CD4-positive, CD25-positive, alpha-beta regulatory T cell (primary cell): ENCODE results near the gene OLIG1. TPM values are rescaled to one million over a fixed set of nuclear protein-coding genes. Genes with fewer than 3 reads are reported as not detected.

Experiments
- ATAC-seq, 2 donors: fragments of 150-1000 bp; cut with Tn5 transposase; one replicate each; pipeline ENCODE4 v1.10.0; 2021; ENCODE audit warnings: low read depth in 2 of 2, moderate number of reproducible peaks in 2 of 2, moderate library complexity in 1 of 2
- DNase-seq, 3 donors: peaks; one replicate each; pipeline versions ENCODE4 v3.0.0 to v3.0.0-alpha.2; 2012 to 2022; ENCODE audit warnings: mixed read lengths in 1 of 3
- H3K27ac ChIP-seq: one replicate; pipeline ENCODE4 v1.7.0; 2013; ENCODE audit warnings: mild to moderate bottlenecking, low read length; ENCODE audit not compliant: insufficient read depth, poor library complexity, severe bottlenecking
- H3K27me3 ChIP-seq: one replicate; pipeline ENCODE4 v1.7.0; 2013; ENCODE audit warnings: low read length; ENCODE audit not compliant: control insufficient read depth, insufficient read depth
- H3K36me3 ChIP-seq: one replicate; pipeline ENCODE4 v1.7.0; 2013; ENCODE audit warnings: mild to moderate bottlenecking, low read length, moderate library complexity; ENCODE audit not compliant: control insufficient read depth, insufficient read depth
- H3K4me1 ChIP-seq: 2 replicates; pipeline ENCODE4 v1.7.0; 2013; ENCODE audit warnings: mild to moderate bottlenecking, low read length; ENCODE audit not compliant: insufficient read depth, control insufficient read depth, poor library complexity, severe bottlenecking
- H3K4me3 ChIP-seq: one replicate; pipeline ENCODE4 v1.7.0; 2013; ENCODE audit warnings: low read depth, mild to moderate bottlenecking, low read length, moderate library complexity
- H3K9me3 ChIP-seq, 2 experiments: 1 replicate in 1 of 2; 2 replicates in 1 of 2; pipeline ENCODE4 v1.7.0; 2013; ENCODE audit warnings: low read length in 2 of 2, mild to moderate bottlenecking in 1 of 2, moderate library complexity in 1 of 2; ENCODE audit not compliant: control insufficient read depth in 2 of 2
- H3K27ac Mint-ChIP-seq, 3 donors: one replicate each; pipeline ENCODE4 v1.8.0; 2020 to 2022; ENCODE audit warnings: mild to moderate bottlenecking in 3 of 3, mixed read lengths in 3 of 3, moderate library complexity in 2 of 3
- H3K27me3 Mint-ChIP-seq: one replicate; pipeline ENCODE4 v1.8.0; 2022; ENCODE audit warnings: mild to moderate bottlenecking, mixed read lengths
- H3K36me3 Mint-ChIP-seq: one replicate; pipeline ENCODE4 v1.8.0; 2020; ENCODE audit warnings: mixed read lengths
- H3K4me1 Mint-ChIP-seq, 4 donors: one replicate each; pipeline ENCODE4 v1.8.0; 2020 to 2022; ENCODE audit warnings: mixed read lengths in 4 of 4, mild to moderate bottlenecking in 1 of 4
- H3K4me3 Mint-ChIP-seq, 4 donors: one replicate each; pipeline ENCODE4 v1.8.0; 2020 to 2022; ENCODE audit warnings: mild to moderate bottlenecking in 4 of 4, mixed read lengths in 4 of 4, moderate library complexity in 3 of 4
- H3K9me3 Mint-ChIP-seq, 7 donors: one replicate each; pipeline ENCODE4 v1.8.0; 2020 to 2022; ENCODE audit warnings: mixed read lengths in 7 of 7, mild to moderate bottlenecking in 3 of 7, moderate library complexity in 2 of 7
- polyA plus RNA-seq, 4 donors: library from polyadenylated mRNA; unstranded; fragments of 300-500 nt; fragmentation: Illumina TruSeq; gene quantifications; one replicate each; pipeline ENCODE4 v1.2.3, GENCODE V29; 2021
- total RNA-seq: library from RNA; stranded (reverse); gene quantifications from one replicate; pipeline ENCODE4 v1.2.3, GENCODE V29; 2022

OLIG1 gene
- total and polyA plus RNA-seq, 5 donors from 2014 or later: not detected

DNA sequence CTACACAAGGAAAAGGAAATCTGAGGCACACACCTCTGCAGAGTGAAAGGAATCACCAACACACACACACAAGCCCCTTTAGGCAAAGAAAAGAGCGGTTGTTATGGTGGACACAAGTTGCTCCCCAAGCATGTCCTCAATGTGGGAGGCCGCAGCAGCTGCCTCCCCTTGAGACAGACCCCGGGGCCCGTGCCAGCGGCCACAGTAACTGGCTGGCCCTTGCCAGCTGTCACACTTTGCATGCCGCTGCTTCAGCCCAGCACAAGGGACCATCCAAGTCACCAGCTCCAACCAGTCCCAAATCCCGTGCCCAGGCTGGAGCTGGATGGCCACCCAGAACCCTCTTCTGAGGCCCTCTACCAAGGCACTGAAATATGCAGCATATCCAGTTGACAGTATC lies 2.9 kb upstream of the OLIG1 start:
- Mint-ChIP-seq H3K4me1 (peaks cover 0 to 19% (median 13%) of the 10 kb centered on the region in 4 donors), H3K27ac (no peak overlapping the region), H3K27me3 (peaks cover 75% of the 10 kb centered on the region), H3K4me3 (no peak overlapping the region), H3K36me3 (no peaks in the 10 kb centered on the region), H3K9me3 (peaks cover 0 to 8% (median 2%) of the 10 kb centered on the region in 7 donors)
- Histone ChIP-seq H3K4me1 (peaks cover 21% of the 10 kb centered on the region), H3K36me3 (no peaks in the 10 kb centered on the region), H3K4me3 (no peak overlapping the region), H3K9me3 (peaks cover 5% of the 10 kb centered on the region in 2 experiments), H3K27ac (no peak overlapping the region), H3K27me3 (peaks cover 33% of the 10 kb centered on the region)
- DNase-seq: no peak
- ATAC-seq: no peak

GRCh38 chr21:33067457-33067856 lies 2.5 kb upstream of the OLIG1 start:
- peaks cover 0 to 22% (median 16%) of the 10 kb centered on the region in 4 donors for H3K4me1 Mint-ChIP-seq
- H3K4me3 Mint-ChIP-seq: no peak overlapping the region
- Histone ChIP-seq H3K27ac (no peak overlapping the region), H3K36me3 (no peaks in the 10 kb centered on the region), H3K4me1 (peaks cover 22% of the 10 kb centered on the region), H3K9me3 (peaks cover 5% of the 10 kb centered on the region in 2 experiments), H3K27me3 (peaks cover 37% of the 10 kb centered on the region), H3K4me3 (no peak overlapping the region)
- ATAC-seq (no peak), DNase-seq (no peak)
- H3K36me3 Mint-ChIP-seq: no peaks in the 10 kb centered on the region
- no peak overlapping the region for H3K27ac Mint-ChIP-seq
- H3K27me3 Mint-ChIP-seq: peaks cover 80% of the 10 kb centered on the region
- H3K9me3 Mint-ChIP-seq: peaks cover 0 to 8% (median 2%) of the 10 kb centered on the region in 7 donors

- peaks cover 5 to 28% (median 16%) of the 10 kb centered on the region in 4 donors for H3K4me1 Mint-ChIP-seq
- DNase-seq (no peak), ATAC-seq (no peak)
- no peak overlapping the region for H3K27ac Mint-ChIP-seq
- no peaks in the 10 kb centered on the region for H3K36me3 Mint-ChIP-seq
- peaks cover 0 to 8% (median 2%) of the 10 kb centered on the region in 7 donors for H3K9me3 Mint-ChIP-seq
- no peak overlapping the region for H3K4me3 ChIP-seq
- peaks cover 5% of the 10 kb centered on the region in 2 experiments for H3K9me3 ChIP-seq
- peaks cover 22% of the 10 kb centered on the region for H3K4me1 ChIP-seq
- peak overlapping the region in 3 of 4 donors; percentile 30 to 82 (median 36) for H3K4me3 Mint-ChIP-seq
- H3K27me3 Mint-ChIP-seq: peaks cover 84% of the 10 kb centered on the region
- H3K27me3 ChIP-seq: peaks cover 44% of the 10 kb centered on the region
- no peaks in the 10 kb centered on the region for H3K36me3 ChIP-seq
- H3K27ac ChIP-seq: no peak overlapping the region
Observed at GRCh38 chr21:33069243-33069642, 698 bp upstream of the OLIG1 start.

GRCh38 chr21:33069645-33069993 lies 322 bp upstream of the OLIG1 start:
- peaks cover 22% of the 10 kb centered on the region for H3K4me1 ChIP-seq

GRCh38 chr21:33070744-33070997 lies 730 bp downstream of the OLIG1 start:
- Histone ChIP-seq H3K4me3 (no peak overlapping the region), H3K4me1 (peaks cover 22% of the 10 kb centered on the region), H3K27me3 (peaks cover 49% of the 10 kb centered on the region), H3K9me3 (peaks cover 5% of the 10 kb centered on the region in 2 experiments), H3K27ac (no peak overlapping the region), H3K36me3 (no peaks in the 10 kb centered on the region)
- no peak for ATAC-seq
- H3K36me3 Mint-ChIP-seq: no peaks in the 10 kb centered on the region
- H3K9me3 Mint-ChIP-seq: peaks cover 0 to 8% (median 2%) of the 10 kb centered on the region in 7 donors
- H3K27ac Mint-ChIP-seq: no peak overlapping the region
- peaks cover 80% of the 10 kb centered on the region for H3K27me3 Mint-ChIP-seq
- no peak overlapping the region for H3K4me3 Mint-ChIP-seq
- no peak for DNase-seq
- peaks cover 5 to 28% (median 15%) of the 10 kb centered on the region in 4 donors for H3K4me1 Mint-ChIP-seq

More at GRCh38 chr21:33069645-33069993, 322 bp upstream of the OLIG1 start:
- DNase-seq (no peak), ATAC-seq (no peak)
- H3K36me3 ChIP-seq: no peaks in the 10 kb centered on the region
- peak overlapping the region in 2 of 4 donors; percentile 30 to 36 for H3K4me3 Mint-ChIP-seq
- no peak overlapping the region for H3K4me3 ChIP-seq
- H3K9me3 Mint-ChIP-seq: peaks cover 0 to 8% (median 2%) of the 10 kb centered on the region in 7 donors
- H3K27me3 Mint-ChIP-seq: peaks cover 84% of the 10 kb centered on the region
- peaks cover 48% of the 10 kb centered on the region for H3K27me3 ChIP-seq
- H3K27ac ChIP-seq: no peak overlapping the region
- no peaks in the 10 kb centered on the region for H3K36me3 Mint-ChIP-seq
- peaks cover 5% of the 10 kb centered on the region in 2 experiments for H3K9me3 ChIP-seq
- H3K27ac Mint-ChIP-seq: no peak overlapping the region
- peaks cover 5 to 28% (median 15%) of the 10 kb centered on the region in 4 donors for H3K4me1 Mint-ChIP-seq

DNA sequence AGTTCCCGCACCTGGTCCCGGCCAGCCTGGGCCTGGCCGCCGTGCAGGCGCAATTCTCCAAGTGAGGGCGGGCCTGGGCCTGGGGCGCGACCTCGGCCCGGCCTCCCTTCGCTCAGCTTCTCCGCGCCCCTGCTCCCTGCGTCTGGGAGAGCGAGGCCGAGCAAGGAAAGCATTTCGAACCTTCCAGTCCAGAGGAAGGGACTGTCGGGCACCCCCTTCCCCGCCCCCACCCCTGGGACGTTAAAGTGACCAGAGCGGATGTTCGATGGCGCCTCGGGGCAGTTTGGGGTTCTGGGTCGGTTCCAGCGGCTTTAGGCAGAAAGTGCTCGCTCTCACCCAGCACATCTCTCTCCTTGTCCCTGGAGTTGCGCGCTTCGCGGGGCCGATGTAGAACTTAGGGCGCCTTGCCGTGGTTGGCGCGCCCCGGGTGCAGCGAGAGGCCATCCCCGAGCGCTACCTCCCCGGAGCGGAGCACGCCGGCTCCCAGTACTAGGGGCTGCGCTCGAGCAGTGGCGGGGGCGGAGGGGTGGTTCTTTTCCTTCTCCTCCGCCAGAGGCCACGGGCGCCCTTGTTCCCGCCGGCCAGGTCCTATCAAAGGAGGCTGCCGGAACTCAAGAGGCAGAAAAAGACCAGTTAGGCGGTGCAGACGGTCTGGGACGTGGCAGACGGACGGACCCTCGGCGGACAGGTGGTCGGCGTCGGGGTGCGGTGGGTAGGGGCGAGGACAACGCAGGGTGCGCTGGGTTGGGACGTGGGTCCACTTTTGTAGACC lies 1.2 kb downstream of the OLIG1 start:
- H3K27ac ChIP-seq: no peak overlapping the region
- peaks cover 22% of the 10 kb centered on the region for H3K4me1 ChIP-seq
- Mint-ChIP-seq H3K36me3 (no peaks in the 10 kb centered on the region), H3K4me3 (peak overlapping the region; percentile 6 to 80 (median 76)), H3K27ac (no peak overlapping the region), H3K4me1 (peaks cover 5 to 28% (median 15%) of the 10 kb centered on the region in 4 donors), H3K9me3 (peaks cover 0 to 8% (median 2%) of the 10 kb centered on the region in 7 donors), H3K27me3 (peaks cover 82% of the 10 kb centered on the region)
- peak in 1 of 3 donors; percentile 25 for DNase-seq
- no peak for ATAC-seq
- peaks cover 5% of the 10 kb centered on the region in 2 experiments for H3K9me3 ChIP-seq
- H3K36me3 ChIP-seq: no peaks in the 10 kb centered on the region
- peak overlapping the region; percentile 70 for H3K4me3 ChIP-seq
- H3K27me3 ChIP-seq: peaks cover 49% of the 10 kb centered on the region

GRCh38 chr21:33071770-33072306 lies 1.9 kb downstream of the OLIG1 start:
- peak overlapping the region; percentile 70 for H3K4me3 ChIP-seq
- no peaks in the 10 kb centered on the region for H3K36me3 ChIP-seq
- no peaks in the 10 kb centered on the region for H3K36me3 Mint-ChIP-seq
- H3K27me3 ChIP-seq: peaks cover 47% of the 10 kb centered on the region
- peaks cover 0 to 8% (median 2%) of the 10 kb centered on the region in 7 donors for H3K9me3 Mint-ChIP-seq
- no peak for ATAC-seq
- no peak overlapping the region for H3K27ac Mint-ChIP-seq
- peaks cover 5 to 28% (median 15%) of the 10 kb centered on the region in 4 donors for H3K4me1 Mint-ChIP-seq
- peak overlapping the region; percentile 58 to 80 (median 76) for H3K4me3 Mint-ChIP-seq
- no peak overlapping the region for H3K27ac ChIP-seq
- peaks cover 22% of the 10 kb centered on the region for H3K4me1 ChIP-seq
- DNase-seq: peak in 1 of 3 donors; percentile 23
- peaks cover 76% of the 10 kb centered on the region for H3K27me3 Mint-ChIP-seq
- peaks cover 5% of the 10 kb centered on the region in 2 experiments for H3K9me3 ChIP-seq
